BJ (cell line): Measurements from ENCODE around the gene ROR2. TPM values are rescaled to one million over a fixed set of nuclear protein-coding genes. Genes with fewer than 3 reads are reported as not detected.

Experiments
- CTCF ChIA-PET: fragments of 350-600 bp; formaldehyde crosslinking; extraction: SDS; loops from one replicate; lab custom pipeline; 2021; ENCODE audit warnings: antibody characterized with exemption, inconsistent platforms; lab: Yijun Ruan, JAX
- POLR2A ChIA-PET: fragments of 300-600 bp; sonication (Branson Sonifier 250); formaldehyde crosslinking; extraction: SDS; loops from one replicate; lab custom pipeline; 2021; ENCODE audit warnings: antibody characterized with exemption; lab: Charles Lee
- DNase-seq: peaks from one replicate; pipeline ENCODE4 v3.0.0-alpha.2; 2011; ENCODE audit warnings: low read depth
- H3K27me3 ChIP-seq: 2 replicates; pipeline ENCODE4 v1.6.0; 2011; ENCODE audit warnings: low read length; ENCODE audit not compliant: control insufficient read depth, insufficient read depth
- H3K36me3 ChIP-seq: 2 replicates; pipeline ENCODE4 v1.5.1; 2011; ENCODE audit warnings: low read length; ENCODE audit not compliant: control insufficient read depth, insufficient read depth
- H3K4me3 ChIP-seq: 2 replicates; pipeline ENCODE4 v1.5.1; 2011; ENCODE audit warnings: low read depth, mild to moderate bottlenecking, control low read depth, low read length
- CTCF ChIP-seq: IDR thresholded peaks from 2 replicates; pipeline ENCODE4 v1.5.1; 2011; ENCODE audit warnings: low read depth, mild to moderate bottlenecking, control low read depth, inconsistent platforms, low read length, moderate library complexity; ENCODE audit not compliant: insufficient read depth
- polyA plus RNA-seq: library from polyadenylated mRNA; depleted of rRNA; stranded (reverse); fragments of >200 nt; gene quantifications from 2 replicates; pipeline ENCODE4 v1.2.3, GENCODE V29; 2011

Gene ROR2
- polyA plus RNA-seq, 1 experiment = 1.1 TPM

- H3K36me3 ChIP-seq = no peaks in the 10 kb centered on the region
- TF ChIP-seq CTCF = no peak
- H3K27me3 ChIP-seq = no peaks in the 10 kb centered on the region
- POLR2A ChIA-PET = no interaction called here
- H3K4me3 ChIP-seq = no peak overlapping the region
- CTCF ChIA-PET = no interaction called here
- no peak for DNase-seq
Observed at GRCh38 chr9:91694081-91694870, 255.8 kb downstream of the ROR2 start.

GRCh38 chr9:91693226-91693625, 256.8 kb downstream of the ROR2 start:
- CTCF ChIA-PET = no interaction called here
- no peak for DNase-seq
- TF ChIP-seq CTCF = no peak
- POLR2A ChIA-PET = interaction anchor here (0.6 kb wide), 1 partner anchor 148 kb away, joined by 5 read pairs; no protein-coding TSS in a partner anchor
- H3K27me3 ChIP-seq = no peaks in the 10 kb centered on the region
- H3K36me3 ChIP-seq = no peaks in the 10 kb centered on the region
- H3K4me3 ChIP-seq = no peak overlapping the region

- H3K36me3 ChIP-seq = no peaks in the 10 kb centered on the region
- H3K4me3 ChIP-seq = no peak overlapping the region
- CTCF ChIA-PET = interaction anchor here (0.6 to 1.6 kb wide), 3 partner anchors 10 to 669 kb away, joined by 3 to 4 read pairs (median 3); no protein-coding TSS in a partner anchor
- POLR2A ChIA-PET = no interaction called here
- no peak for TF ChIP-seq CTCF
- no peak for DNase-seq
- H3K27me3 ChIP-seq = no peaks in the 10 kb centered on the region
Observed at GRCh38 chr9:91690540-91691249, 259.3 kb downstream of the ROR2 start.

GRCh38 chr9:91689006-91689405, 261.0 kb downstream of the ROR2 start:
- Histone ChIP-seq H3K36me3 (no peaks in the 10 kb centered on the region), H3K27me3 (no peaks in the 10 kb centered on the region), H3K4me3 (no peak overlapping the region)
- no peak for DNase-seq
- ChIA-PET POLR2A (no interaction called here), CTCF (interaction anchor here (0.5 kb wide), 1 partner anchor 651 kb away, joined by 4 read pairs; no protein-coding TSS in a partner anchor)
- TF ChIP-seq CTCF = no peak

GRCh38 chr9:91683269-91683668, 266.8 kb downstream of the ROR2 start:
- no peak for TF ChIP-seq CTCF
- no peak overlapping the region for H3K4me3 ChIP-seq
- no peak for DNase-seq
- no peaks in the 10 kb centered on the region for H3K27me3 ChIP-seq
- ChIA-PET CTCF (interaction anchor here (1.6 kb wide), 1 partner anchor 769 kb away, joined by 3 read pairs; no protein-coding TSS in a partner anchor), POLR2A (no interaction called here)
- H3K36me3 ChIP-seq = no peaks in the 10 kb centered on the region
